ENCODE measurements around the gene VWA3B. TPM values are rescaled to one million over a fixed set of nuclear protein-coding genes. Genes with fewer than 3 reads are reported as not detected.
"Not testable (repeated sequence)": the region's sequence is repeated elsewhere in the genome, so short reads cannot be mapped to it uniquely, and the experiment has no call there.

The VWA3B gene
- total and polyA plus RNA-seq, 2 donors from 2014 or later = 0.35 TPM; not detected in 1

GRCh38 chr2:98137196-98137595, 50.2 kb downstream of the VWA3B start:
- Histone ChIP-seq H3K36me3 (ENCODE audit: control insufficient read depth in 2 of 3, insufficient read depth in 3 of 3, low read length in 3 of 3) (no peaks in the 10 kb centered on the region), H3K4me1 (ENCODE audit: control insufficient read depth in 2 of 3, insufficient read depth in 2 of 3, low read depth in 1 of 3, low read length in 3 of 3) (no peaks in the 10 kb centered on the region), H3K9me3 (ENCODE audit: control insufficient read depth in 2 of 3, insufficient read depth in 1 of 3, low read length in 3 of 3) (no peaks in the 10 kb centered on the region), H3K27ac (ENCODE audit: low read depth in 2 of 2, low read length in 2 of 2) (no peak overlapping the region), H3K27me3 (ENCODE audit: control insufficient read depth, insufficient read depth, low read length) (no peaks in the 10 kb centered on the region), H3K4me3 (ENCODE audit: low read length in 3 of 3) (no peak overlapping the region), H3K9ac (ENCODE audit: low read length in 3 of 3) (no peak overlapping the region)
- intact Hi-C loops (cut with DNase I) = no loop called here
- no peak for TF ChIP-seq CTCF (IDR thresholded peaks at IDR 0.05; ENCODE audit: borderline replicate concordance, extremely low read depth, insufficient read depth)
- FAIRE-seq (no peak), DNase-seq (no peak)

GRCh38 chr2:98138978-98139377, 52.0 kb downstream of the VWA3B start:
- H3K4me3 ChIP-seq (ENCODE audit: low read length in 3 of 3); H3K36me3 ChIP-seq (ENCODE audit: control insufficient read depth in 2 of 3, insufficient read depth in 3 of 3, low read length in 3 of 3); H3K4me1 ChIP-seq (ENCODE audit: control insufficient read depth in 2 of 3, insufficient read depth in 2 of 3, low read depth in 1 of 3, low read length in 3 of 3); DNase-seq; intact Hi-C loops (cut with DNase I); H3K27ac ChIP-seq (ENCODE audit: low read depth in 2 of 2, low read length in 2 of 2); H3K9ac ChIP-seq (ENCODE audit: low read length in 3 of 3); H3K27me3 ChIP-seq (ENCODE audit: control insufficient read depth, insufficient read depth, low read length); FAIRE-seq; H3K9me3 ChIP-seq (ENCODE audit: control insufficient read depth in 2 of 3, insufficient read depth in 1 of 3, low read length in 3 of 3): not testable (repeated sequence)

GRCh38 chr2:98140210-98140609, 53.2 kb downstream of the VWA3B start:
- H3K4me1 ChIP-seq (ENCODE audit: control insufficient read depth in 2 of 3, insufficient read depth in 2 of 3, low read depth in 1 of 3, low read length in 3 of 3) = no peaks in the 10 kb centered on the region
- intact Hi-C loops (cut with DNase I) = no loop called here
- DNase-seq (no peak), FAIRE-seq (no peak)
- no peak overlapping the region for H3K4me3 ChIP-seq (ENCODE audit: low read length in 3 of 3)
- no peaks in the 10 kb centered on the region for H3K9me3 ChIP-seq (ENCODE audit: control insufficient read depth in 2 of 3, insufficient read depth in 1 of 3, low read length in 3 of 3)
- H3K27me3 ChIP-seq (ENCODE audit: control insufficient read depth, insufficient read depth, low read length) = no peaks in the 10 kb centered on the region
- H3K36me3 ChIP-seq (ENCODE audit: control insufficient read depth in 2 of 3, insufficient read depth in 3 of 3, low read length in 3 of 3) = no peaks in the 10 kb centered on the region
- H3K27ac ChIP-seq (ENCODE audit: low read depth in 2 of 2, low read length in 2 of 2) = no peak overlapping the region
- no peak overlapping the region for H3K9ac ChIP-seq (ENCODE audit: low read length in 3 of 3)
- TF ChIP-seq CTCF (IDR thresholded peaks at IDR 0.05; ENCODE audit: borderline replicate concordance, extremely low read depth, insufficient read depth) = no peak

GRCh38 chr2:98142106-98142791, 55.3 kb downstream of the VWA3B start:
- no peak for FAIRE-seq
- Histone ChIP-seq H3K27ac (ENCODE audit: low read depth in 2 of 2, low read length in 2 of 2) (no peak overlapping the region), H3K27me3 (ENCODE audit: control insufficient read depth, insufficient read depth, low read length) (no peaks in the 10 kb centered on the region), H3K9me3 (ENCODE audit: control insufficient read depth in 2 of 3, insufficient read depth in 1 of 3, low read length in 3 of 3) (no peaks in the 10 kb centered on the region), H3K36me3 (ENCODE audit: control insufficient read depth in 2 of 3, insufficient read depth in 3 of 3, low read length in 3 of 3) (no peaks in the 10 kb centered on the region), H3K4me1 (ENCODE audit: control insufficient read depth in 2 of 3, insufficient read depth in 2 of 3, low read depth in 1 of 3, low read length in 3 of 3) (no peaks in the 10 kb centered on the region), H3K4me3 (ENCODE audit: low read length in 3 of 3) (no peak overlapping the region), H3K9ac (ENCODE audit: low read length in 3 of 3) (no peak overlapping the region)
- intact Hi-C loops (cut with DNase I) = no loop called here
- TF ChIP-seq CTCF (IDR thresholded peaks at IDR 0.05; ENCODE audit: borderline replicate concordance, extremely low read depth, insufficient read depth) = no peak
- no peak for DNase-seq

All from kidney (tissue), 14 donors.